Ishikawa (cell line): Measurements from ENCODE around the gene PLEKHA7.

Experiments used
- CEBPB ChIP-seq: IDR thresholded peaks from 2 replicates; pipeline ENCODE4 v1.6.1; 2012
- EGR1 ChIP-seq: IDR thresholded peaks from 2 replicates; pipeline ENCODE4 v1.6.1; 2012
- EP300 ChIP-seq: IDR thresholded peaks from 2 replicates; pipeline ENCODE4 v1.6.1; 2012; ENCODE audit warnings: borderline replicate concordance
- TEAD4 ChIP-seq: IDR thresholded peaks from 2 replicates; pipeline ENCODE4 v1.6.1; 2012
- USF1 ChIP-seq: IDR thresholded peaks from 2 replicates; pipeline ENCODE4 v1.6.1; 2012

DNA sequence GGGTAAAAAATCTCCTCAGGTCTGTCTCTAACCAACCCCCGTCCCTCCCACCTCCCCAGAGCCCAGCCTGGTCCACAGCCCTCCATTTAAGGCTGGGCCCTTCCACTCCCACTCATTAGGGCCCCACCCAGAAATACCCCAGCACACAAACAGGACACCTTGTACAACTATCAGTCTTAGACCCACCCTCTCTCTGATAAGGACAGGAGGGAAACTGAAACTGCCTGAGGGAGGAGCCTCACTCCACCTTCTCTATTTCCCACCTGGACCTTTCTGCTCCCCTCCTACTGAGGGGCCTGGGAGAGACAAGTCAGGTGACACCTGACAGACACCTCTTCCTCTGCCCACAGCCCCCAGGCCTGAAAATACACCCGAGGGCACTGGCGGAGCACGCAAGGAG, 90.2 kb downstream of the PLEKHA7 start:
- TF ChIP-seq TEAD4, result no peak
- no peak for TF ChIP-seq EP300
- no peak for TF ChIP-seq CEBPB
- no peak for TF ChIP-seq EGR1
- no peak for TF ChIP-seq USF1
